ENCODE results near the gene GSX1.

DNA sequence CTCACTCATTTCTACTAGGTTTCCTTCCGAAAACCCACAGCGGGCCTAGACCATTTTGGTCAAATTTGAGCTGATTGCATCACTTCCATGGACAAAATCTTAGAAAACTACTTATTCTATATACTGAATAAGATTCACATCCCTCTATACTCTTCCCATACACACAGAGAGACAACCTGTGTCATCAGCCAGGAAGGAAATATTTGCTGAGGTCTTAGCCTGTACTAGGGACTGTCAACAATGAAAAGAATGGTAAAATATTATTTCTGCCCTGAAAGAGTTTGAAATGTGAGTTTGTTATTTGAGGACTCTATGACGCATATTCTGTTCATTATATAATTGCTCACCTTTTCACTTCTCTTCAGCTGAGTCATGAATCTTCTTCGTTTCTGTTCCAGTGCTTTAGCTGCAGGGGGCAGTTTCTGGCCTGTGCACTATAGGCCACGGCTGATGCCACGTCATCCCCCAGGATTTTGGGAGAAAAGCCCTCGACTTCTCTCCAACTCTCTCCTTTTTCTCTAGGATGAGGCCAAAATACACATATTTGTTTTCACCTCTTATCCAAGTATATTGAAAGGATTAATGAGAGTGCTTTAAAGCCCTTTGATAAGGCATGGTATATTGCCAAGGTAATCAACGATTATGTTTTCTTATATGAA is 47.7 kb downstream of the GSX1 start:
- TF ChIP-seq, protein P1, sequence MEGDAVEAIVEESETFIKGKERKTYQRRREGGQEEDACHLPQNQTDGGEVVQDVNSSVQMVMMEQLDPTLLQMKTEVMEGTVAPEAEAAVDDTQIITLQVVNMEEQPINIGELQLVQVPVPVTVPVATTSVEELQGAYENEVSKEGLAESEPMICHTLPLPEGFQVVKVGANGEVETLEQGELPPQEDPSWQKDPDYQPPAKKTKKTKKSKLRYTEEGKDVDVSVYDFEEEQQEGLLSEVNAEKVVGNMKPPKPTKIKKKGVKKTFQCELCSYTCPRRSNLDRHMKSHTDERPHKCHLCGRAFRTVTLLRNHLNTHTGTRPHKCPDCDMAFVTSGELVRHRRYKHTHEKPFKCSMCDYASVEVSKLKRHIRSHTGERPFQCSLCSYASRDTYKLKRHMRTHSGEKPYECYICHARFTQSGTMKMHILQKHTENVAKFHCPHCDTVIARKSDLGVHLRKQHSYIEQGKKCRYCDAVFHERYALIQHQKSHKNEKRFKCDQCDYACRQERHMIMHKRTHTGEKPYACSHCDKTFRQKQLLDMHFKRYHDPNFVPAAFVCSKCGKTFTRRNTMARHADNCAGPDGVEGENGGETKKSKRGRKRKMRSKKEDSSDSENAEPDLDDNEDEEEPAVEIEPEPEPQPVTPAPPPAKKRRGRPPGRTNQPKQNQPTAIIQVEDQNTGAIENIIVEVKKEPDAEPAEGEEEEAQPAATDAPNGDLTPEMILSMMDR (IDR thresholded peaks at IDR 0.05): no peak
- TF ChIP-seq POLR2A (IDR thresholded peaks at IDR 0.05): no peak

All from right lobe of liver (tissue), 4 donors.